Measurements from ENCODE around the gene PSMB5.

PSMB5 gene

DNA sequence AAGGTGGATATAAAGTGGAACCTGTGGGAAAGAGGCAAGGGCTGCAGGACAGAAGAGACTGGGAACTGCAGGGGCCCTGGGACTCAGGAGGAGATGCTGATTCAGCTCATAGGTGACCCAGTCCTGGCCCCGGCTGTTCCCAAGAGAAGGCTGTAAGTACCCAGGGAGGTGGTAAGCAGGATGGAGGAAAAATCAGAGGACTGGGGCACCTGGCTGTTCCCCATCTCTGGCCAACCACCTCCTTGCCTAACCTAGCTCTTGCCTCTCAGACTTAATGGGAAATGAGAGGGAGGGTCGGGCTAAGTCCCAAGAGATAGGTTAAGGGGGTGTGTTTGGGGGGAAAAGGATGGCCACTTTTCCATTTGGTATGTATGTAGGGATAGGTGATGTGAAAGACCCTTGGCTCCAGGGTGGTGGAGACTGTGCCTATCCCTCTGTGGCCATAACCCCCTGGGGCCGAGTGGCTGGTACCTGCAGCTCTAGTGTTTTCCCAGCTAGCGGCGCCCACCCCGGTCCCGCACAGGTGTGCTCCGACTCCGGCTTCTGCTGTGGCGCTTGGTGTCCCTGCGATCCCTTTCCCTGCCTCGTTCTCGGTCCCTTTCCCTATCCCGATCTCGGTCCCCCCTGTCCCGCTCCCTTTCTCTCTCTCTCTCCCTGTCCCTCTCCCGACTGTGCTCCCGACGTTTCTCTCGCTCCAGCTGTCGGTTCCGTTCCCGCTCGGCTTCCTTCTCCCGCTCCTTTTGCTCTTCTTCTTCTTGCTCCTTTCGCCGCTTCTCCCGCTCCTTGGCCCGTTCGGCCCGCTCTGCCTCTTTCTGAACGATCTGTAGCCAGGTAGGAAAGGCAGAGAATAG lies 24.2 kb upstream of the PSMB5 start:
- no peak for DNase-seq

DNA sequence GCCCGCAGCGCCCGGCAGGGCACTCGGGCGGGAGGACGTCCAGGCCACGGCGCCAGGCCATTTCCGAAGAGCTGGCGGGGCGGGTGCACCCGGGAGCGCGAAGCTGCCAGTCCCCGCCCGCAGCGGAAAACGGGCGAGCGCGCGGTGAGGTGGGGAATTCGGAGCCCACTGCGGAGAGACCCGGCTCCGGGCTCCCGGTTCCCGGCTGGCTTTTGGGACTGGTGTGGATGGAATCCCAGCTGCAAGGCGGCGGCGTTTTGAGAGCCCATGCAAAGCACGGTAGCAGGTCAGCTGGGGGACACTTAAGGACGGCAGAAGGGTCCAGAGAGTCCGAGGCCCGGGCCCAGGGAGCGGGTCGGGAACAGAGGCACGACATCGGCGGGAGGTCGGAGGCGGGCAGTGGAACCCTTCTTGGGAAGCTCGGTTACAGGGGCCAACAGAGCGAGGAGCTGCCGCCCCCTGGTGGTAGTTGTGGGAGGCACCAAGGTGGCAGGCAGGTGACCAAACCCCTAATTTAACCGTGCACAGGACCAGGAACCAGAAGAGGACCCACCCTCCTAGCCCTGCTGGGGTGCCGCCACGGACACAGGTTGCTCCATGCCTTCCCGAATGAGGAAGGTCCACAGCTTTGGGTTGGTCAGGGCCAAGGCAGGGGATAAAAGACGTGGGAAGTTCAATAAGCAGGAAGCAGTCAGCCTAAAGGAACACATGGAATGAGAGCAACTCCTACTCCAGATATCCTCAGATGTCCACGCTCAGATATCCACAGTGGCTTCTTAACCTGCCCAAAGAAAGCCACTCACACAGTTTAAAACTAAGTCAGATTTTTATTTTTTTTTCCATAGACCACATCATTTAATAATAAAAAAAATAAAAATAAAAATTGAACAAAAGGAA lies 23.3 kb upstream of the PSMB5 start:
- peak; percentile 81 for DNase-seq

DNA sequence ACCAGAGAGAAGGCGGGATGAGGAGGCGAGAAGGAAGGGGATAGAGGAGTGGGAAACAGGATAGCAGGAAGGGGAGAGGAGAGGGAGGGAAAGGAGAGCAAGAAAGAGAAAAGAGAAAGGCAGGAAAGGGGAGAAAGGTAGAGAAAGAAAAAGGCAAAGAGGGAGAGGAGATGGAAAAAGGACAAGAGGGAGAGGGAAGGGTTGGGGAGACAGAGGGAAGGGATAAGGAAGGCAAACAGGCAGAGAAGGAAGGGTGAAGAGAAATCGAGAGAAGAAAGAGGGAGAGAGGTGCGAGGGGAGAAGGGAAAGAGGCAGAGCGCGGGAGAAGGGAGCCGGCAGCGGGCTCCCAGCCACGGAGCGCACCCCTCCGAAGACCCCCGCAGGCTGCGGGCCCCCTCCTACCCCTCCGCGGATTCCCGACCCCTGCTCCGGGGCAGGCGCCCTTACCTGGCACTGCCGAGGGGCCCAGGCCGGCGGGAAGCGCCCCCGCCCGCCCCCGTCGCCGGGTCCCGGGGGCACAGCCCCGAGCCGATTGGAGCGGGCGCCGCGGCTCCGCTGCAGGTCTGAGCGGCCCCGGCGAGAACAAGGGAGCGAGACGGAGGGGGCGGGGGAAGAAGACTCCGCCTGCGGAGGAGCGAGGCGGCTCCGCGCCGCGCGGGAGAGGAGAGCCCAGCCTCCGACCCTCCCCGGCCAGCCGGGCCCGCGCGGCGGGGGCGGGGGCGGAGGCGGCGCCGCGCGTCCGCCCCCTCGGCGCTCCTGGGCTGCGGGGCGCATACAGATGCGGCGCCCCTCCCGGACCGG lies 22.5 kb upstream of the PSMB5 start, which contains the start of gene CDH24:
Gene CDH24 (minus strand): TSS at position 565 of the 801 bp plus-strand sequence. CDS start 1,787 bp downstream, outside the sequence.
- DNase-seq, result peak; percentile 83

DNA sequence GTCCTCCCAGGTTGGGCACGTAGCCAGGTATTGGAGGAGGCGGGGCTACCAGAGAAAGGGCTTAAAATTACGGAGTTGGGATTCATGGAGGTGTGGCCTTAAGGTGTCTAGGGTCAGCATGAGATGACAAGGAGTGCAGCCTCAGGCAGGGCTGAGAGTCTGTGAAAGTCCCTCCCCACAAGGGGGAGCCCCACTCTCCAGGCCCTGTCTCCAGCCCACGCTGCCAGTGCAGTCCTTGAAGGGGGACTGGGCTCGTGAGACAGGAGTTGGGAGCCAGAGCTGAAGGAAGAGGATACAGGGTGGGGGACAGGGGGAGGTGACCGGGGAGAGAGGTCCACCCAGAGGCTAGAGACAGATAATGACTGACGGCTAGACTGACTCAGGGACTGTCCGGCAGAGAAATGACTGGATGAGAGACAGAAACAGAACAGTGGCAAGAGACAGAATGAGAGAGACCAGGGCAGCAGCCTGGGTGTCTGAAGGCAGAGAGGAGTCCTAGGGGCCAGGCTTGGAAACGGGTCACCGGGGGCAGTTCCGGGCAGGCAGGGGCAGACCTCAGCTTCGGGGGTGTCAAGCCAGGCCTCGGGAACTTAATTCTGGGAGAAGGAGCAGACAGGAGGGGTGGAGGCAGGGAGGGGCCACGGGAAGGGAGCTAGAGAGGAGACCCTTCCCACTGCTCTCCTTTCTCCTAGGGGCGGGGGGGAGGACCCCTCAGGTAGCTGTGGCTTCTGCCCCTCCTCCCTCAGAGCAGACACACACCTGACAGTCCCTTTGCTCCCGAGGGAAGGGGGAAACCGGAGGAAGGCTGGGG lies 21.6 kb upstream of the PSMB5 start:
- DNase-seq, result peak; percentile 83

DNA sequence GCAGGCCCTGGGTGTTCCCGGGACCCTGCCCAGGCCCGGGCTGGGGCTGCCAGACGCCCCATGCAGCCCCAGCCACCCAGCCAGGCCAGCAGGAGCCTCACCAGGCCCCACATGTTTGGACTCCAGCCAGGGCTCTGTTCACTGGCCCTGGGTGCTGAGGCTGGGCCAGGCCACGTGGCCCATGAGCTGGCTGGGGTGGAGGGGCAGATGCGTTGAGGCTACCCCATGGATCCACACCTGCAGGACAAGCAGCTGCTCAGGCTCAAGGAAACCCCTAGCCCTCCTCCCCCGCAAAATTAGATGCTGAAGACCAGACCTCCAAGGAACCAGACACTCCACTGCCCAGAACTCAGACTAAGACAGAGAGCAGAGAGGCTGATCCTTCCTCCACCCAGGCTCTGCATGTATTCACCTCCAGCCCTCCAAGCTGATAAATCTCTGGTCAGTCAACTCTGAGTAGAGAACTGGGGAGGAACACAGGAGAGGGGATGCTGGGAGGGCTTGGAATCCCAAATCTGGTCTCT lies 21.0 kb upstream of the PSMB5 start:
- peak; percentile 82 for DNase-seq

DNA sequence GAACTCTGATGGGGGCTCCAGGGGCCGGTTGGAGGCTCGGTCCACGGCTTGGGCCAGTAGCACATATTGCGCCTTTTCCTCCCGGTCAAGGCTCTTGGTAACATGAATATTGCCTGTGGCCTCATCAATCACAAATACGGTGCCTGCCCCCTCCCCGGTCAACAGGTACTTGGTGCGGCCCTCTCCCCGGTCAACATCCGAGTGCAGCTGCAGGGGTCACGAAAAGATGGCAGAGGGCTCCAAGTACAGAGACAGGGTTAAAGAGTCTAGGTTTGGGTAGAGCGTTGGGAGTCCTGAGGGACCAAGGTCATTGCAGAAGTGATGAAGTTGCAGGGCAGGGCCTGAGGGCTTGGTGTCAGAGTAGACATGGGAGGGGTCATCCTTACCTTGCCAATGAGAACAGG lies 20.4 kb upstream of the PSMB5 start:
- no peak for DNase-seq

DNA sequence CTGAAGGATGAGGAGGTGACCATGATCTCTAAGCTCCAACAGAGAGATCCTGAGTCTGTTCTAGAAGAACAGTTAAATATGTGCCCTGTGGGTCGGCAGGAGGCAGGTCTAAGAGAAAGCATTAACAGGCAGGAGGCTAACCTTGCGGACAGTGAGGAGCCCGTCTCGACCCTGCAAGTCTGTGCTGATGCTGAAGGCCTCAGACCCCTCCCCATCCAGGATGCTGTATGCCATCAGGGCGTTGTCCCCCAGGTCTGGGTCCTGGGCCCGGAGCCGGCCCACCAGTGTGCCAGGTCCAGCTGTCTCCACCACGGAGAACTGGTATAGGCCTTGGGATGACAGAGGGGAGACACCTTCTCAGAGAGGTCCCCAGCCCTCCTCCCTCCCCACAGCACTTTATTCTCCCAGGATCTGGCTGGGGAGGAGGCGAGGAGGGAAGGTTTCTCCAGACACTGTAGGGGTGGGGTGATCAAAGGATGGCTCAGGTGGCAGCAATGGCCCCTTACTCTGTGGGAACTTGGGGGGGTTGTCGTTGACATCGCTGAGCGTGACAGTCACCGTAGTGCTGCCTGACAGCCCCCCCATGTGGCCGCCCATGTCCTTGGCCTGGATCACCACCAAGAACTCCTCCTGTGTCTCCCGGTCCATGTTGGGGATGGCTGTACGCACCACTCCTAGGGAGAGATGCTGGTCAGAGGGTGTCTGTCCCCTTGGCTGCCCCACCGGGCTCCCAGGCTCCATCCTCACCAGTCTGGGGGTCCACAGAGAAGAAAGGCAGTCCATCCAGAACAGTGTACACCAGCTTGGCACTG lies 19.5 kb upstream of the PSMB5 start:
- no peak for DNase-seq

DNA sequence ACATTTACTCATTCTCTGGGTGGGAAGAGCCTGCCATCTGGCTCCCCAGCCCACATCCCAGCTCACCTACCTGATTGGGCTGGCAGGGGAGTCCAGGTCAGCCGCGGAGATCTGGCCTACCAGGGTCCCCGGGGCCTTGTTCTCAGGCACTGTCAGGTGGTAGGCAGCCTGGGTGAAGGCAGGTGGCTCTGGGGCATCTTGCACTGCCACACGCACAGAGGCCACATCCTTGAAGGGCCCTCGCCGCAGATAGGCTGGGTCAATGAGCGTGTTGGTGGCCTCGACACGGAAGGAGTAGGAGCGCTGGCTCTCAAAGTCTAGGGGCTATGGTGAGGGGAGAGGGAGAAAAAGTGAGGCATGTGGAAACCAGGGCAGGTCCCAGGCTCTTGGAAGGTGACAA lies 18.7 kb upstream of the PSMB5 start:
- DNase-seq, result no peak

DNA sequence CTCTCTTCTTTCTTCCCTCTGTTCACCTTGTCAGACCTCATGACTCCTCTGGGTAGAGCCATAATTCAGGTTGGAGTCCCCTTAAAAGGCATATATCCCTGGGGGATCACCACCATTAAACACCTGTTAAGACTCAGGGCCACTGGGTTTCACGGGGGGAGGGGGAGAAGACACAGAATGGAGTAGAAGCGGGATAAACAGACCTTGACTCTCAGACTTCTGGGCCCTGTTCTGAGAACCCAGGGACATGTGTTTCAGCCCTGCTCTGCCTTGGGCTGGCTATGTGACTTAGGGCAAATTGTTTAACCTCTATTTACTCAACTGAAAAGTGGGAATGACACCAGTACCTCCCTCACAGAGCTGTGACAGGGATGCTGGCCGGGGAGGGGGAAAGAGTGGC lies 18.0 kb upstream of the PSMB5 start:
- DNase-seq, result no peak

DNA sequence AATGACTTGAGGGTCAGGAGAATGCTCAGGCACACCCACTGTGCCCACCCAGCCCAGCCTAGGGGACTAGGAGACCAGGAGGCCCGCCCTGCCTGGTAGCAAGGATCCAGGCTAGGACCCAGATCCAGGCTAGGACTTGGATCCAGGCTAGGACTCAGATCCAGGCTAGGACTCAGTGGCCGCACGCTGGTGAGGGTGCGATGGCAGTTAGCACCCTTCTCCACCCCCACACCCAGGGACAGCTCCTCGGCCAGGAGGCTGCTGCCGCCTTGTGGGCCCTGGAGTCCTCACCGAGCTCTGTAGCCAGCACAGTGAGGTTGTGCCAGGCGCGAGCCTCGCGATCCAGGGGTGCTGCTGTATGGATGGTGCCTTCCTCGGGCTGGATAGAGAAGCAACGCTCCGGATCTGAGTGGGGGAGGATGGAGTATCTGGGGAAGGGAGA lies 17.5 kb upstream of the PSMB5 start:
- DNase-seq, result peak; percentile 13

DNA sequence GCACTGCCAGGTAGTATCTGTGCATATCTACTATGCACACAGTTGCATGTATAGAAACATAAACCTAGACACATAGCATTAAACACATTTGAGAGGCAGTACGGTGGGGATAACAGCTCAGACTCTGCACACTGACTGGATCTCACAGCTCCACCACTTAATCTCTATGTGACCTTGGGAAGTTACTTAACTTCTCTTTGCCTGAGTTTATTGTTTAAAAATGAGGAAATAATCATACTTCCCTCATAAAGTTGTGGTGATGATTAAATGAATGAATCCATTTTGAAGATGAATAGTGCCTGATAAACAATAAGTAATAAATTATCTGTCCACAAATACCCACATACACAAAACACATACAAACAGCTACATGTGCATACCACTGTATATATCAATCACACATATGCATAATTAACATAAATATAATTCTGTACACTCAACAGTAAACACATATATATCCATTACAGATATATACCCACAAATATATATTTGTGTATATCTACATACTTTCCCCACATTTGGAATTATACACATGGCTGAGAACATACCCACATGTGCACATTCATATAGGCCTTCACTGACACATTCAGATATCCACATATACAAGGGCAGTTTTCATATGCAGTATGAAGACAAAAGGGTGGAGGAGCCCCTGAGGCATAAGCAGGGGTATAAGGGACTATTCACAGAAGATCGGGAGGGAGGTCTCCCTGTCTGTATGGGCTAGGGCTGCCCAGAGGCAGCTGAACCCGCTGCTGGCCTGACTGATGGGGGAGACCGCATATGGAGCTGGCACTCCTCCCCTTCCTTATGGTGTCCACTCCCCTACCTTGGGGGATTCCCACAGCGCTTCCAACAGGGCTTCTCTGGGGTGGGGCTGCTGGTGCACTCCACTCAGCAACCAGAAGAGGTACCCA lies 16.7 kb upstream of the PSMB5 start:
- no peak for DNase-seq

DNA sequence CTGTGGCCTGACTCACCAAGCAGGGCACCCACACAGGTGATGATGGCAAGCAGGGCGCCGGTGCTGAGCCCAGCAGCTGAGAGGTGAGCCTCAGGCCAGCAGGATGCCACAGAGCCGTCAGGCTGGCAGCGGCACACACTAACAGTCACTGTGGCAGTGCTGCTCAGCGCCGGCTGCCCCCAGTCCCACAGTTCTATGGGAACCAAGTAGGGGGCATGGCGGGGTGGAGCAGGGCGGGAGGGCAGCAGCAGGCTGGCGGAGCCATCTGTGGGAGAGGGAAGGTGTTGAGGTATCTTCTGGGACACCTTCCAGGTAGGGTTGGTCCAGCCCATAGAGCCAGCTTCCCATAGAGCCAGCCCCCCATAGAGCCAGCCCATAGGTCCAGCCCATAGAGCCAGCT lies 14.3 kb upstream of the PSMB5 start:
- no peak for DNase-seq

DNA sequence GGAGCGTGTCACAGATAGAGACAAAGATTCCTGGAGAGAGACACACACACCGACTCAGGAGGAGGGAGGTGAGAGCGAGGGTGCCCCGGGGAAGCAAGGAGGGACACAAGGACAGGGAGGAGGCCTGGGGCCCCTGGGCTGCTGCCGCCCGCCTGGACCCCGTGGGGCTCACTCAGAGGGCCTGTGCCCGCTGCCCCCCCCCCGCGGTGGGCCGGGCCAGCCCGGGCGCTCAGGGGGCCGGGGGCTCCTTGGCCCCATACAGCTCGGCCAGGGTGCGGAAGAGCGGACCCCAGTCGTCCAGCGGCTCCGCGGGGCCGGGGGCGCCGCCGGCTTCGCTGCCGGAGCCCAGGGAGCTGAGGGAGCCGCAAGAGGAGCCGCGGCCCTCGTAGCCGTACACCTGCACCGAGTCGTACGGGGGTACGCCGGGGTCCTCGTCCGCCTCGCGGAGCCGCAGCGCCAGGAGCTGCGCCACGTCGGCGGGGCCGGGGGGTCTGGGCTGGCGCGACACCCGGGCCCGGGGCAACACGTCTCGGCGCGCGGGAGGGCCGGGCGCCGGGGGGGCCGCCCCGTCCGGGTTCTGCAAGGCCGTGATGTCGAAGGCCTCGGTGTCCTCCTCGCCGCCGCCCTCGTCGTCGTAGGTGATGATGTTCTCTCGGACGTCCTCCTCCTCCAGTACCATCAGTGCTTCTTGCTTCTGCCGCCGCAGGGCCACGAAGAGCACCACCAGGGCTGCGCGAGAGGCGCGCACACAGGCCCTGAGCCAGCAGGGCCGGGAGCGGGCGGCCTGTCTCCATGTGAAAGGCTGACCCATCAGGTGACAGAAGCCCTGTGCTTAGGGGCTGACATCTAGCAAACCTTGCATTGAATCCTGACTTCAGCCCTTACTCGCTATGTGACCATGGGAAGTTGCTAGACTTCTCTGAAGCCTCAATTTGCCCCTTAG lies 13.3 kb upstream of the PSMB5 start:
- DNase-seq, result no peak

DNA sequence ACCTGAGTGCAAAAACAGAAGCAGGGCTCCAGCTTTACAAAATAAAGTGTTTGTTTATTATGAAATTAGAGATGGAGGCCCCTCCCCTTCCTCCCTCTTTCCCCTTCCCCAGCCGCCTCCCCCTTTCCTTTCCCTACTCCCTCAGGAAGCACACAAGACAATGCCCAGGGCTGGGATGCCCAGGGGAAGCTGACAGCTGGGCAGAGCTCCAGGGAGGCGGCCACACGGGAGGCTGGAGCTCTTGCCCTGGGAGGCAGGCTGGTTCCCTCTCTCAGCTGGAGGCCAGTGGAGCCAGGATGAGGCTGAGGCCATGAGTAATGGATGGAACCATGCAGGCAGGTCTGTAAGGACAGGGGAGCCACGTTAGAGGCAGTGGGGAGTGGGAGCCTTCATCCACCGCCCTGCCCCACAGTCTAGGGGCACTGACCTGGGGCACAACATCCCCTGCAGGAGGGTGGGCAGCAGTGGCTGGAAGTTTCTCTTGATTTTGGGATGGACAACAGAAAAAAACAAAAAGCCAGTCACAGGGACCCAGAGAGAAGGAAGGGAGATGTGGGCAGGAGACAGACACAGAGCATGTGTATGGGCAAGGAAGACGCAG lies 12.4 kb upstream of the PSMB5 start:
- no peak for DNase-seq

DNA sequence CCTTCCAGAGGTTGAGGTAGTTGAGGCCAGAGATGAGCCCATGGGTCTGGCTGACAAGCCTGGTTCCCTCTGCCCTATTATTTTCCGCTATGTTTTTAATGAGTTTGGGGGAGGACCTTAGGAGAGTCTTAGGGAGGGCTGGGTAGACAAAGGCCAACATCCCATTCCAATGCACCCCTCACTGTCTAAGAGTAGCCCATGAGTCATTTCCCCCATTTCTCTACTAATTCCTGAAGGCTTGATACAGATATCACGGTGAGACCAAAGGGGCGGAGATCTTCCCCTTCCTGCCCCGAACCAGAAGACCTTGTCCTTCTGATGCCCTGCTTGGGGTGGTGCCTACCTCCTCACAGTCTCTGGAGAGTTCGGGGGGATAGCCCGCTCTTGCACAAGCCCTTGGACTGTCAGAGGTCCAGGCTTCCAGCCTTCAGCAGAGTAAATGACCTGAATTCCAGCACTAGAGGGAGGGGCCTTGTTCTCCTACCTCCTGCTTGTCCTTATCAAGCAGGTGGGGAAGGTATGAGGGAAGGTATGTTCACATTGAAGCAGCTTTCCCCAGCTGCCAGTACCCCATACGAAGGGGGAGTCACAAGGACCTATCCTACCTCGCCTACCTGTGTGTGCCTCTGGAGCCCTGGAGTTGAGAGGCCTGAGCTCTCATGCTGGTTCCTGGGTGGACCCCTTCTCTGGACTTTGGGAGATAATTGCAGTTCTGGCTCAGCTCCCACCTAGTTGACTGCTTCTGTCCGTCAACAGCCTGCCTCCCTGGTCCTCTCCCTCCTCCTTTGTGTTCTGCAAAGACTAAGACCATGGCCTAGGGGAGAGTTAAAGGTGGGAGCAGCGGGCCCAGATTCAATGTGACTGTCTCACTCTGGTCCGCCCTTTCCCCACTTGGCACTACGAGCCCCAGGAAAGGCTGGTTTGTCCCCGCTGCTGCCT lies 11.0 kb upstream of the PSMB5 start:
- DNase-seq, result no peak

DNA sequence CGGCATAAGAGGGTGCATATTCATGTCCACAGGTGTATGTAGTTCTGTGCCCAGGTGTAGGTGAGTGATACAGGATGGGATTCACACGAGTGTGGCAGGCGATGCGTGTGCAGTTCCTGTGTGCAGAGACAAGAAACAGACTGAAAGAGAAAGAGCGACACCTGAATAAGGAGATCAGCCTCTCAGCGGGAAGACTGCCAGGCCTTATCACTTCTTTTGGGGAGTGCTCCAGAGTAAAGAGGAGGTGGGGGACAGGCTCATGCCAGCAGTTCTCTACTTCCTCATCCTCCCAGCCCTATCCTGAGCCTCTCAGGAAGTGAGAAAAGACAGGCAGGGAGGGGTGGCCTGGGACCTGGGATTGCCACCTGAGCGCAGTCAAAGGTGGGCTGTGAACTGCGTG lies 10.1 kb upstream of the PSMB5 start:
- no peak for DNase-seq

DNA sequence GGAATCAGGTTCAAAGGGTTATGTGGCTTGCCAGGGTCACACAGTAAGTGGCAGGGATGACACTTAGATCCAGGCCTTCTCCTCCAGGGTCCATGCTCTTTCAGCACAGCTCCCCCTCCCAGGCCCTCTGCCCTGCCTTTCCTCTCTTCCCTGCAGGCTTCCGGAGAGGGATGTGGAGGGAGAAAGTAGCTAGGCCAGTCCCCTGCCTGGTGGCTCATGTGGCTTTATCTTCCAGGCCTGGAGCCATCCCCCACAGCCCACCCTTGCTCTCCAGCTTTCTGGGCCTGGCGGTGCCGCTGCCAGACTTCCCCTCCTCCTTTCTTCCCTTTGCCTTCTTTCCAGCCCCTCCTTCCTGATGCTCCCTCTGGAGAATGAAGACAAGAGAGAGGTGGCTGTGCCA lies 9.1 kb upstream of the PSMB5 start:
- DNase-seq, result no peak

All from RPMI8226 (cell line).